Measurements from ENCODE around the gene MRPL12.
A peak's percentile ranks its signal among the peaks of the same experiment; 100 is the strongest.

Gene MRPL12

DNA sequence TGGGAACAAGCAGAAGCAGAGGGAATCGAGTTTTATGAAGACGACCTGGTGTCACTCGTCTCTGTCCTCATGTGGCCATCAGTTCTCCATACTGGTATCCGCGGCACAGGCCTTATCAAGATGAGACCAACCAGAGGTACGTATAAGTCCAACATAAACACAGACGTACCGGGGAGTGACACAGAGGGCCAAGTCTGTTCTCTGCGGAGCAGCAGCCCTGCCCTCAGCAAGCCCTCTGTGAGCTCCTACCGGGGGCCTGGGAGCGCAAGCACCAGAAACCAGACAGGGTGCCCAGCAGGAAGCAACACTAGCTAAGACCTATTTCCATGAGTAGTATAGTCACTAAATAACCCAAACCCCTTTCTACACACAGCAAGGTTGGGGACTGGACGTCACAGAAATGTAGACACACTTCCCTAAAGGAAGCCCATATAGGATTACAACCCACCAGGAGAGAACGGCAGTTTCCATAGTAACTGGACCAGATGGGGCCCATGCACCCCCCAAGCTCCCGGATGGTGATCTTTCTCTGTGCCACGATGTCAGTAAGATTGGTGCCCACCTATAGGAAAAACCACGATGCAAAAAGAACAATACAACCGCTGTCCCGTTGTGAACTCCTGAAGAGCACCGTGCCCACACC, 20.5 kb upstream of the MRPL12 start:
- no peak for DNase-seq (ENCODE audit: low spot score)

DNA sequence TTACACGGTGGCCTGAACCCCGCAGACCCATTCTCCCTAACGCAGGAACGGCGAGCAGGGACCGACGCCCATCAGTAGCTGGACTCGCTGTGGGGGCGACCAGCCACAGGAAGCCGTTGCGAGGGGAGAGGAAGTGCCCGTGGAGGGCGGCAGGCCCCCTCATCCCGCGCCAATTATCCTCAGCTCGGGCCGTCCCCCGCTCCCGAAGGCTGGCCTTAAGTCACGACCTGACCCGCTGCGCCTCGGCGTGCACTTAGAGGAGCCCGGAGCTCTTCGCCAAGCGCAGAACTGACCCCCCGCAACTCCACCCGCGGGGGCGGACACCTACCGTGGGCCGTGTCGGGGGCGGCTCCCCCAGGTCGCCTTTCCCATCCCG, 20.0 kb upstream of the MRPL12 start:
- DNase-seq (ENCODE audit: low spot score) = no peak

DNA sequence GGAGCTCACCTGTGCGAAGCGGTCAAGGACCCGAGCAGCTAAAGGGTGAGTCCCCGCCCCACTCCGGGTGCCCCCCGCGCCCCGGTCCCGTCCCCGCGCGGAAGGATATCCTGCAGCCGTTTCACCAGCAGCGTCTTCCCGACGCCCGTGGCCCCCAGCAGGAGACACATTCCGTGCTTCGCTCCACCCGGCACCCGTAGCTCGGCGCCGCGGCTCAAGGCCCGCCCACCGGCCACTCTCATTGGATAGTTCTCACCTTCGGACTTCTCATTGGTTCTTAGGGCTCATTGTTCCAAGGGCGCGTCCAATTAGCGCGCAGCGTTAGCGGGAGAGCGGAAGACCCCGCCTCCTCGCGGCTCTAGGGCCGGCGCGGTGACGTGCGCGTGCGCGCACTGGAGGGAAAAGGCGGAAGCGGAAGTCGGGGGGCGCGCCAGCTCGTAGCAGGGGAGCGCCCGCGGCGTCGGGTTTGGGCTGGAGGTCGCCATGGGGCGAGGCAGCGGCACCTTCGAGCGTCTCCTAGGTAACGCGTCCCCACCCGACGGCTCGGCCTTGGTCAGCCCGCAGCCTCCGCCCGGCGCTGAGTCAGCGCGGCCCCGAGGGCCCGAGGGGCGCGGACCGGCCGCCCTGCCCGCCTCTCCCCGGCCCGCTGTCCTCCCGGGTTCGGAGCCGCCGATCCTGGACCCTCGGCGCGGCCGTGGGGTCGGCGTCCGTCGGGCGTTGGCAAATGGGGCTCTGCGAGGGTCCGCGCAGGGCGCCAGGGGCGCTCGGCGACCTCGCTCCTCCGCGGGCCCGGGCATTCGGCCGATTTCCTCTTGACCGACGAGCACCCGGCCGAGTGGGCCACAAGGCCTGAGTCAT, 19.4 kb upstream of the MRPL12 start, which contains the start of the genes ARL16 and HGS:
ARL16 (minus strand) TSS at position 214 of the 858 bp plus-strand sequence; CDS start at position 170, 44 bp downstream.
HGS (plus strand) TSS at position 428 of the 858 bp plus-strand sequence; CDS start at position 484, 56 bp downstream.
- peak; percentile 99 for DNase-seq (ENCODE audit: low spot score)

DNA sequence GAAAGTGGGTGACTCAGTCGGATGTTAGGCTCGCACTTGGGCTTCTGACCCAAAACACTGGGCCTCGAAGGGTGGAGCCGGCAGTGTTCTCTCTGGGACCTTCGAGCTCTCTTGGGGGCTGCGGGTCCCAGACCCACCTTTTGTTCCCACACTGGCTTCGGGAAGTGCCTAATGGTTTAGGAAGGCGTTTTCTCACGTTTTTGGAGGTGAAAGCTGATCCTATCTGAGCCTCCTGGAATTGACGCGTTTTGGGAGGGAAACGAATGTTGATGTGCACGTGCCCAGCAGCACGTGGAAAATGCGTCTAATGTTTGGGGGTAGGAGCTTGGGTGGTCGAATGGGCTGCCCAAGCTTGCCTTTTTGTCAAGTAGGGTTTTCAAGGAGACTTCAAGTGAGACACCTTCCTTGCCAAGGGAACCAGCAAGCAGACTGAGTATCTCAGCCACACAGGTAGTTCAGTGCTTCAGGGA, 18.7 kb upstream of the MRPL12 start:
- DNase-seq (ENCODE audit: low spot score) = no peak

DNA sequence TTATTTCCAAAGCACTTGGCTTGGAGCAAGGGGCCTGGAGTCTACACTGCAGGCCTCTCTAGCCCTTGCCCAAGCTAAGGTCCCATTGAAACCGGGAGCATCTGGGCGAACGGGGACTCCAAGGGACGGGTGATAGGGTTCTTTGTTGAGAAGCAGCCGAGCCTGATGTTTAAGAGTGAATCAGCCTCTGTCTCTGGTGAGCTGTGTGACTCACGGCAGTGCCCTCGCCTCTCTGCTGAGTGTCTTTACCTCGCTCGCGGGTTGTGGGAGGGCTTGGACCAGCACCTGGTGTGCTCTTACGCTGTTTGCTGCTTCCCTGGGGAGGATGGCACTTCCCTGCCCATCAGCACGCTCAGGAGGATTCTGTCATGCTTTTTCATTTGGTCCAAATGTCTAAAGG, 18.1 kb upstream of the MRPL12 start:
- DNase-seq (ENCODE audit: low spot score) = peak; percentile 62

DNA sequence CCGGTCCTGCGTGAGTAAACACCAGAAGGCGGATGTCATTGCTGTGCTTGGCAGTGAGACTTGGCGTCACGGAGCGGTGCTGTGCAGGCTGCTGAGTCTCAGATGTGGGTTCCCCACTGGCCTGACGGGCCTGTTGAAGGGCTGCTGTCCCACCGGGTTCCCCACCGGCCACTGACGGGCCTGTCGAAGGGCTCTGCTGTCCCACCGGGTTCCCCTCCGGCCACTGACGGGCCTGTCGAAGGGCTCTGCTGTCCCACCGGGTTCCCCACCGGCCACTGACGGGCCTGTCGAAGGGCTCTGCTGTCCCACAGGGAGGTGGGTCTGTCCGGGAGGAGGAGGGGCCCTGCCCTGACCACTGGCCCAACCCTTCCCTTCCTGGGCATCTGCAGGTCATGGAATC, 16.6 kb upstream of the MRPL12 start:
- DNase-seq (ENCODE audit: low spot score) = no peak

DNA sequence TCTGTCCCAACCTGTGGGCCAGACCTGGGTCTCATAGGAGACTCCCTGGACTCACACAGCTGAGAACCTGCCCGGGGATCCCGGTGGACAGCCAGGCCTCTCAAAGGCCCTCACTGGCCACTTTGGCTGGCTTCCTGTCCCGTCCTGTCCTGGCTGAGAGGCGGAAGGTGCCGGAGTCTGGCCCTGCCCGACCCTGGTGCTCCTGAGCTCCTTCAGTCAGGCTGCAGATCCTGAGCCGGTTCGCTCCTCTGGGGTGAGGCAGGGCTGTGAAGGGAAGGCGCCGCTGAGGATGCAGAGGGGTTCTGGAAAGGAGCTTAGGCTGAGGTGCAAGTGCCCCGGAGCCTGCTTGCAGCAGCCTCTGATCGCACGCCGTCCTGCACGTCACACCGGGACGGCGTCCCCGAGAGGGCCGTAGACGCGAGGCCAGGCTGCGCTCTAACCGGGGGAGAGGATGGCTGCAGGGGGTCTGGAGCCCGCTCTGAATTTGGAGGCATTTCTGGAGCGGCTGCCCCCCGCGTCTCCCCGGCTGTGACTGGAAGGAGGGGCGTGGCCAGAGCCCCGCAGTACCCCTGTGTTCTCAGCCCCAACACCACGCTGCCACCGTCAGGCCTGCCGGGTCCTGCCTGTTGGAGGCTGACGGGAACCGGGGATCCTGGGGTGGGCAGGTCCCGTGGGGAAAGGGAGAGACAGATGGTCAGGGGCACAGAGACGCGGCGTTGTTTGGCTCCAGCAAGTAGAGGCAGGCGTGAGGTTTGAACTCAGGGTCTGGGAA, 15.2 kb upstream of the MRPL12 start:
- DNase-seq (ENCODE audit: low spot score) = no peak

DNA sequence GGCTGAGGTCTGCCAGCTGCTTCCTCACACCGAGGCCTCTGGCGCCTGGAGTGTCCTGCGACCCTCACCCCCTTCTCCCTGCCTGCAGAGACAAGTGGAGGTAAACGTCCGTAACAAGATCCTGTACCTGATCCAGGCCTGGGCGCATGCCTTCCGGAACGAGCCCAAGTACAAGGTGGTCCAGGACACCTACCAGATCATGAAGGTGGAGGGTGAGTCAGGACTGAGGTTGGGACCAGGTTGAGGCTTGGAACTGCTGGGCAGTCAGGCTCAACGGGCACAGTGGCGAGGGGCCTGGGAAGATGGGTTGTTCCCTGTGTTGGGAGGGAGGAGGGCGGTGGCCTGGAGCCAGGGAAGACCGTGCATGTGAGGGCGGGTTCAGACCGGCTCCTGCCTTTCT, 14.6 kb upstream of the MRPL12 start:
- DNase-seq (ENCODE audit: low spot score) = no peak

DNA sequence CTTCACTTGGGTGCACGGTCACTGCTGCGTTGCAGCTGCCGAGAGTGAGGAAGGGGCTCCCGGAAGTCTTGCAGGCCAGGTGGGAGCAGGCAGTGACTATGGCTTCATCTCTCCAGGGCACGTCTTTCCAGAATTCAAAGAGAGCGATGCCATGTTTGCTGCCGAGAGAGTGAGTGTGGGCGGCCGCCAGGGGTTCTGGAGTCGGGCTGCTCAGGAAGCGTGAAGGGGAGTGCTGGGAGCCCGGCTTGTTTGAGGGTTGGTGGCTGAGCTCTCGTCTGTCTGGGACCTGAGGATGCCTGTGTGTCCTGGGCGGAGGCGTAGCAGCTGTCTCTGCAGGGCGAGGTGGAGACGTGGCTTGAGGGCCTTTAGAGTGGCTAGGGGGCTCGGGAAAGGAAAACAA, 13.1 kb upstream of the MRPL12 start:
- no peak for DNase-seq (ENCODE audit: low spot score)

DNA sequence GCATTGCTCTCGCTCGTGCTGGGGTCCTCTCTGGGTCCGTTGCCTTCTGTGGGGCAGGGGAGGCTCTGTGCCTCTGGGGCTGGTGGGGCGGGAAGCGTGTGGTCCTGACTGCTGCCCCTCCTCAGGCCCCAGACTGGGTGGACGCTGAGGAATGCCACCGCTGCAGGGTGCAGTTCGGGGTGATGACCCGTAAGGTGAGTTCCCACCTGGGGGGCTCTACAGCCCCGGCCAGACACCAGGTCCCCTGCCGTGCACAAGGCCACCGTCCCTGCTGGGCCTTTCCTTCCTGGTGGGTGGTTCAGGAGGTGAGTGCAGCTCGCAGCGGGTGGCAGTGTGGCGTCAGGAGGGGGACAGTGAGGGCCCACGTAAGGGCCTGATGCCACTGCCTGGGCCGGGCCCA, 12.6 kb upstream of the MRPL12 start:
- no peak for DNase-seq (ENCODE audit: low spot score)

DNA sequence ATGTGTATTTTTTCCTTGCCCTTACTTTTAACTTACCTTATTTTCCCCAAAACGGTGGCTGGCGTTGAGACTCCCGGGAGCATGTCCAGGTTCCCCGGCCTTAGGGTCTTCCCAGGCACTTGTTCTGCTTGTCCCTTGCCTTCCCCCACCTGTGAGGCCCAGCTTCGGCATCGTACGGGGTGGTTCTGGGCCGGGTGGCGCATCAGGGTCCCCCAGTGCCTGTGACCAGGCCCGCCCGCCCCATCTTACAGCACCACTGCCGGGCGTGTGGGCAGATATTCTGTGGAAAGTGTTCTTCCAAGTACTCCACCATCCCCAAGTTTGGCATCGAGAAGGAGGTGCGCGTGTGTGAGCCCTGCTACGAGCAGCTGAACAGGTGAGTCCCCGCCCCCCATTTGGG, 12.0 kb upstream of the MRPL12 start:
- DNase-seq (ENCODE audit: low spot score) = no peak

DNA sequence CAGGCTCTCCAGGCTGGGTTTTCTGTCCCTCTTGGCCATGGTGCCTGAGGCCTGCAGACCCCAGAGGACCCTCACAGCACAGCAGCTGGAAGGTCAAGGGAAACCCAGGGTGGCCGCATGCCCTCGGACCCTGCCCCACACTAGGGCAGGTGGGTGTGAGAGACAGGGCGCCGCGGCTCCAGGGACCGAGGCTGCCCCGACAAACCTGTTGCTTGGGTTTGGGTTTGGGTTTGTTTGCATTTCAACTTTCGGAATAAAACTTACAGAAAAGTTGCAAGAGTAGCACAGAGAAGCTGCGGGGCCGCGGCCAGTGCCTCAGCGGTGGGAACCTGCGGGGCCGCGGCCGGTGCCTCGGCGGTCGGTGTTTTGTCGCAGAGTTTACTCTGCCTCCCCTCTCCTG, 11.6 kb upstream of the MRPL12 start:
- DNase-seq (ENCODE audit: low spot score) = no peak

DNA sequence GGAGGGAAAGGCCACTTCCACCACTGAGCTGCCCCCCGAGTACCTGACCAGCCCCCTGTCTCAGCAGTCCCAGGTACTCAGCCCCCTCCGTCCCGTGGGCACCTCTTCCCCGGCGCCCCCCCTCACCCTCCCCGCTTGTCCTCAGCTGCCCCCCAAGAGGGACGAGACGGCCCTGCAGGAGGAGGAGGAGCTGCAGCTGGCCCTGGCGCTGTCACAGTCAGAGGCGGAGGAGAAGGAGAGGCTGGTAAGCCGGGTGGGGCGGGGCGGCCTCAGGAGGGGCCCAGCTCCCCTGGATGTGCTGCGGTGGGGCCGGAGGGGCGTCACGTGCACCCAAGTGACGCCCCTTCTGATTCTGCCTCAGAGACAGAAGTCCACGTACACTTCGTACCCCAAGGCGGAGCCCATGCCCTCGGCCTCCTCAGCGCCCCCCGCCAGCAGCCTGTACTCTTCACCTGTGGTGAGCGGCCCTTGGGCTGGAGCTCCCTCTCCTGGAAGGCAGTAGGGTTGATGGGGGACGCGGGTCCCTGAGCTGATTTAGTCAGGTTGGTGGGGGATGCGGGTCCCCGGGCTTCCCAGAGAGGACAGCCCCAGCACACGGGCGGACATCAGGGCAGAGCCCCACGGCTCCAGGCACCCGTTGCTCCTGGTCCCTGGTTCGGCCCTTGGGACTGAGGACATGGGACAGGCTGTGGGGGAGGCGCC, 9.5 kb upstream of the MRPL12 start:
- no peak for DNase-seq (ENCODE audit: low spot score)

DNA sequence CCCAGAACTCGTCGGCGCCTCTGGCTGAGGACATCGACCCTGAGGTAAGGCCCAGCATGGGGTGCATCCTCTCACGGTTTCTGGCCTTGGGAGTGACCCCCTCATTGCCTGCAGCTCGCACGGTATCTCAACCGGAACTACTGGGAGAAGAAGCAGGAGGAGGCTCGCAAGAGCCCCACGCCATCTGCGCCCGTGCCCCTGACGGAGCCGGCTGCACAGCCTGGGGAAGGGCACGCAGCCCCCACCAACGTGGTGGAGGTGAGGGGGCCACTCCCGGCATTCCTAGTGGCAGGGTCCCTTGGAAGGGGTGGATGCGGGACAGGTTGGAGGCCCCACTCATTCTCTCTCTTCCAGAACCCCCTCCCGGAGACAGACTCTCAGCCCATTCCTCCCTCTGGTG, 8.4 kb upstream of the MRPL12 start:
- no peak for DNase-seq (ENCODE audit: low spot score)

DNA sequence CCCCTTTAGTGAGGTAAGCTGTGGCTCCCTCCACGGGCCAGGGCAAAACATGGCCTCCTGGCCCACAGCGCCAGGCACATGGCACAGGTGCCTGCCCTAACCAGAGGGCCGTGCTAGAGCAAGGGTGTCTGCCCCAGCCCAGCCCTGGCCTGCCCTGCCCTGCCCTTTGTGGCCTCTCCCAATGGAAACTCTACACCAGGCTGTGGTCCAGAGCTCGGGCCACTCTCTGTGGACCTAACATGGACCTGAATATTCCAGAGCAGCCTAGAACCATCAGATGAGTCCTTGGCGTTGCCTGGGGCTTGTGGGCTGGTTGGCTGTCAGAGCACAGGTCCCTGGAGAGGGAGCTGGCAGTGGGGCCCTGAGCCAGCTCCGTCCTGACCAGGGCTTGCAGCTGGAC, 8.0 kb upstream of the MRPL12 start:
- DNase-seq (ENCODE audit: low spot score) = no peak

DNA sequence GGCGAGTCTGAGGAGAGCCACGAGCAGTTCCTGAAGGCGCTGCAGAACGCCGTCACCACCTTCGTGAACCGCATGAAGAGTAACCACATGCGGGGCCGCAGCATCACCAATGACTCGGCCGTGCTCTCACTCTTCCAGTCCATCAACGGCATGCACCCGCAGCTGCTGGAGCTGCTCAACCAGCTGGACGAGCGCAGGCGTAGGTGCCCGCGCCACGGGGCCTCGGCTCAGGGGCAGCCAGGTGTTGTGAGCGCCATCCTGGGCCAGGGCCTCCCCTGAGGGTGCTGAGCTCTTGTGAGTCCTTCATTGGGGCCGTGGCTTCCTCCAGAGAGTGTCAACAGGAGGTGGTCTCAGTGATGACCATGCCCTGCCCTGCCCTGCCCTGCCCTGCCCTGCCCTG, 7.4 kb upstream of the MRPL12 start:
- DNase-seq (ENCODE audit: low spot score) = no peak

DNA sequence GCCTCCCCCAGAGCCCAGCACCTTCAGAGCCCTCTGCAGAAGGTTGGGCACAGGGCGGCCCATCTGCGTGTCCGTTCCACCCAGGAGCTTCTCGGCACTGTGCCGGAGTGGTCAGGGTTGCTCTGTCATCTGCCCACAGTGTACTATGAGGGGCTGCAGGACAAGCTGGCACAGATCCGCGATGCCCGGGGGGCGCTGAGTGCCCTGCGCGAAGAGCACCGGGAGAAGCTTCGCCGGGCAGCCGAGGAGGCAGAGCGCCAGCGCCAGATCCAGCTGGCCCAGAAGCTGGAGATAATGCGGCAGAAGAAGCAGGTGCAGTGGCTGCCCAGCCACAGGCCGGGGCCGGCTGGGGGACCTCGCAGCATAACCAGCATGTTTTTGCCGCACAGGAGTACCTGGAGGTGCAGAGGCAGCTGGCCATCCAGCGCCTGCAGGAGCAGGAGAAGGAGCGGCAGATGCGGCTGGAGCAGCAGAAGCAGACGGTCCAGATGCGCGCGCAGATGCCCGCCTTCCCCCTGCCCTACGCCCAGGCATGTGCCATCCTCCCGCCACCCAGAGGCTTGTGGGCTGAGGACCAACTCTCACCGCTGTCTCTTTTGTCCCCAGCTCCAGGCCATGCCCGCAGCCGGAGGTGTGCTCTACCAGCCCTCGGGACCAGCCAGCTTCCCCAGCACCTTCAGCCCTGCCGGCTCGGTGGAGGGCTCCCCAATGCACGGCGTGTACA, 6.8 kb upstream of the MRPL12 start:
- DNase-seq (ENCODE audit: low spot score) = no peak

DNA sequence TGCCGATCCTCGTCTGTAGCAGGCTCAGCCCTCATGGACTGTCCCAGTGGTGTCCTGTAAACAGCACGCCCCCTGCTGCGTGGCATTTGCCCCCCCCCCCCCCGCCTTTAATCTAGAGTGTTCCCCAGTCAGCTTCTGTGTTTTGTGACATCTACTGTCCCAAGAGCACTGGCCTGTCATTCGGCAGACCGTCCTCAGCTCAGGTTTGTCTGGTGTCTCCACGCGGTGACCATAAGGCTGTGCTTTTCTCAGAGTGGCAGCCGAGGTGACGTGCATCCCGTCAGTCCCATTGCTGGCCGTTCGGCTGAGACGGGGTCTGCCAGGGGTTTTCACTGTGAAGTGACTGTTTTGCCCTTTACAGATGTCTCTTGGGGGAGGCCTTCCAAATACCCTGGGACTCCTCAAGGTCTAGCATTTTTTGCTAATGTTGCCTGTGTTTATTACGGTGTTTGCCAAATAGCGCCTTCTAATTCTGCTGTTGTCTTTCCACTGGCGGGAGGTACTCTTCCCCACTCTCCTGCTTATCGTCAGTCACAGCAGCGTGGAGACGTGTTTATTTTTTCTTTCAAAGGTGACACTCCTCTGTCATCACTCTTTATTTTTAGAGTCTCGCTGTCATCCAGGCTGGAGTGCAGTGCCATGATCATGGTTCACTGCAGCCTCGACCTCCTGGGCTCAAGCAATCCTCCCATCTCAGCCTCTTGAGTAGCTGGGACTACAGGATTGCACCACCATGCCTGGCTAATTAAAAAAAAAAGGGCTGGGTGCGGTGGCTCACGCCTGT, 5.7 kb upstream of the MRPL12 start:
- no peak for DNase-seq (ENCODE audit: low spot score)

DNA sequence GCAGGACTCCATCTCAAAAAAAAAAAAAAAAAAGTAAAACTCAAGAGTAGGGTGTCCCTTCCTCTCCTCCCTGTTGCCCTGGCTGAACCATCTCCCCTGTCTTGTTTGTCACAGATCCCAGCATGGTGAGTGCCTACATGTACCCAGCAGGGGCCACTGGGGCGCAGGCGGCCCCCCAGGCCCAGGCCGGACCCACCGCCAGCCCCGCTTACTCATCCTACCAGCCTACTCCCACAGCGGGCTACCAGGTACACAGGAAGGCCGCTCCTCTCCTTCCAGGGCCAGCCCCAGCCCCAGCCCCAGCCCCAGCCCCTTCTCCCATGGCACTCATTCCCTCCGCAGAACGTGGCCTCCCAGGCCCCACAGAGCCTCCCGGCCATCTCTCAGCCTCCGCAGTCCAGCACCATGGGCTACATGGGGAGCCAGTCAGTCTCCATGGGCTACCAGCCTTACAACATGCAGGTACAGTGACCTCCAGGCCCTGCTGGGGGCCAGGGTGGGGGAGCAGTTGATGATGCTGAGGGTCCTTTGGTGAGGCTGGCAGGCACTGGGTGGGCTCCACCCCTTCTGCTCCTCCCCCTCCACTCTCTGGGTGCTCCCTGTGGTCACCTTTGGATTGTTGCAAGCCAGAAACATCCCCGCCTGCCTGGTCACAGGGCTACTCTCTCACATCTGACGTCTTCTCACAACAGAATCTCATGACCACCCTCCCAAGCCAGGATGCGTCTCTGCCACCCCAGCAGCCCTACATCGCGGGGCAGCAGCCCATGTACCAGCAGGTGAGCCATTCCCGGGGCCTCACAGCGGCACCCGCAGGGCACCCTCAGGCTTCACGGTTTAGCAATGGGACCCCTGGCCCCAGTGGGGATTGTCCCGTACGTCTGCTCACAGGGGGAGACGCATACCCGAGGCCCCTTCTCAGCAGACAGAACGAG, 2.5 kb upstream of the MRPL12 start:
- no peak for DNase-seq (ENCODE audit: low spot score)
